Neural progenitor cell (in vitro differentiated cells): ENCODE results near the gene PRR19. TPM values are rescaled to one million over a fixed set of nuclear protein-coding genes. Genes with fewer than 3 reads are reported as not detected.

ENCODE experiments used
- DNase-seq: peaks from one replicate; pipeline ENCODE4 v3.0.0-alpha.2; 2016; ENCODE audit warnings: low spot score
- H2AFZ ChIP-seq: fragments of 200-600 bp; sonication (generic); replicated peaks from 2 replicates; pipeline ENCODE4 v1.6.1; 2016; ENCODE audit warnings: antibody characterized with exemption
- H3F3A ChIP-seq: fragments of 200-600 bp; sonication (generic); 2 replicates; pipeline ENCODE4 v1.6.1; 2016; ENCODE audit warnings: antibody characterized with exemption, low read depth
- H3K27ac ChIP-seq: fragments of 200-600 bp; sonication (generic); 2 replicates; pipeline ENCODE4 v1.5.1; 2016; ENCODE audit warnings: mild to moderate bottlenecking
- H3K27me3 ChIP-seq: fragments of 200-600 bp; sonication (generic); 2 replicates; pipeline ENCODE4 v1.6.1; 2016; ENCODE audit warnings: mild to moderate bottlenecking, moderate library complexity
- H3K36me3 ChIP-seq: fragments of 200-600 bp; sonication (generic); 2 replicates; pipeline ENCODE4 v1.5.1; 2016
- H3K4me1 ChIP-seq: fragments of 200-600 bp; sonication (generic); 2 replicates; pipeline ENCODE4 v1.6.1; 2016; ENCODE audit warnings: mixed run types
- H3K4me2 ChIP-seq: fragments of 200-600 bp; sonication (generic); 2 replicates; pipeline ENCODE4 v1.6.1; 2016
- H3K4me3 ChIP-seq: fragments of 200-600 bp; sonication (generic); 2 replicates; pipeline ENCODE4 v1.5.1; 2016
- H3K79me2 ChIP-seq: fragments of 200-600 bp; sonication (generic); 2 replicates; pipeline ENCODE4 v1.6.1; 2016; ENCODE audit warnings: low read depth
- H3K9ac ChIP-seq: fragments of 200-600 bp; sonication (generic); 2 replicates; pipeline ENCODE4 v1.6.1; 2016
- H3K9me3 ChIP-seq: fragments of 200-600 bp; sonication (generic); 2 replicates; pipeline ENCODE4 v1.5.1; 2016; ENCODE audit warnings: low read depth
- H4K20me1 ChIP-seq: fragments of 200-600 bp; sonication (generic); 2 replicates; pipeline ENCODE4 v1.6.1; 2016; ENCODE audit warnings: low read depth
- H3K27ac Mint-ChIP-seq: 3 replicates; pipeline ENCODE4 v1.8.0; 2021; ENCODE audit warnings: mixed read lengths
- H3K27me3 Mint-ChIP-seq: 2 replicates; pipeline ENCODE4 v1.8.0; 2022; ENCODE audit warnings: low read depth, mild to moderate bottlenecking, inconsistent platforms, moderate library complexity, mixed read lengths; ENCODE audit not compliant: insufficient read depth
- H3K36me3 Mint-ChIP-seq: 3 replicates; pipeline ENCODE4 v1.8.0; 2021; ENCODE audit warnings: mixed read lengths
- H3K4me1 Mint-ChIP-seq: 3 replicates; pipeline ENCODE4 v1.8.0; 2021; ENCODE audit warnings: mixed read lengths
- H3K4me3 Mint-ChIP-seq: 3 replicates; pipeline ENCODE4 v1.8.0; 2021; ENCODE audit warnings: mild to moderate bottlenecking, moderate library complexity, mixed read lengths
- H3K9me3 Mint-ChIP-seq: 3 replicates; pipeline ENCODE4 v1.8.0; 2020; ENCODE audit warnings: mixed read lengths
- CTCF ChIP-seq: fragments of 200-600 bp; sonication (generic); IDR thresholded peaks from 2 replicates; pipeline ENCODE4 v1.5.1; 2017; ENCODE audit warnings: antibody characterized with exemption, mild to moderate bottlenecking
- EZH2 ChIP-seq: fragments of 200-600 bp; sonication (generic); IDR thresholded peaks from 2 replicates; pipeline ENCODE4 v1.6.1; 2017; ENCODE audit warnings: antibody characterized with exemption, mild to moderate bottlenecking, moderate library complexity
- EZH2phosphoT487 ChIP-seq: fragments of 200-600 bp; sonication (generic); IDR thresholded peaks from 2 replicates; pipeline ENCODE4 v1.6.1; 2017; ENCODE audit warnings: antibody characterized with exemption
- total RNA-seq: library from RNA; depleted of rRNA; stranded (reverse); fragments of >200 nt; gene quantifications from 2 replicates; pipeline ENCODE4 v1.2.3, GENCODE V29; 2015; ENCODE audit warnings: low replicate concordance

Gene PRR19
- total RNA-seq, 1 donor from 2014 or later, result 1.0 TPM

- no peak overlapping the region for H3K27ac ChIP-seq
- no peak overlapping the region for H3K4me3 ChIP-seq
- H3K27me3 Mint-ChIP-seq, result peaks cover 10% of the 10 kb centered on the region
These were observed 23.3 kb upstream of the PRR19 start for GRCh38 chr19:42278452-42279154.

DNA sequence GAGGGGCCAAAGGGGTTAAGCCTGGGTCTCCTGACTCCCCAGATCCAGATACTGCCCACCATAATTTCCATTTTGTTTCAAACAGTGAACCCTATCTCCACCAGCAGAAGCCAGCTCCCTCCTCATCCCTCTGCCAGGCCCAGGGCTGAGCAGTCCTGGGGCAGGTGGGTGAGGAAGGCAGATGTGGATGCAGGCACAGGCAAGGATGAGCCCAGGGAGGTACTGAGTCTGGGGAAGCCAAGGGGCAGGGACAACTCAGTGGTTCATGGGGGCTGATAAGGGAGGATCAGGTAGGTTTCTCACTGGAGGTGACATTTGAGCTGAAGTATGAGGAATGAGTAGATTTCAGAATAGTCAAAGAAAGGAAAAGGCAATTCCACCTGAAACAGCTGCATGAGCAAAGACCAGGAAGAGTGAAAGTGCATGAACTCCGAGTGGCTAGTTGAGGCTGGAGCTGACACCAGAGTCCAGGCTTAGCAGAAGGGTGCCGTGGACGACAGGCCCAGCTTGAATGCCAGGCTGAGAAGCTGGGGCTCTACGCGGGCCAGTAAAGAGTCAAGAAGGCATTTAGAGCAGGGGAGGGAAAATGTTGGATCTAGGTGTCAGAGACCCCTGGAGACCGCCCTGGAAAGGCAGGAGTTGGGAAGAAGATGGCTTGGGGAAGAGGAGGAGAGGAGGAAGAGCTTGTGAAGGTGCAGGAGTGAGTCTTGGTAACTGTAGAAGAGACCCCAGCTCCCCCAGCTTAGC, 22.6 kb upstream of the PRR19 start:
- no peak for DNase-seq
- Histone ChIP-seq H3K27me3 (no peaks in the 10 kb centered on the region), H3K9ac (peak overlapping the region; percentile 51), H3K4me2 (peak overlapping the region; percentile 87), H4K20me1 (peaks cover 8% of the 10 kb centered on the region), H3K79me2 (peaks cover 9% of the 10 kb centered on the region), H3K36me3 (no peaks in the 10 kb centered on the region), H3F3A (peaks cover 47% of the 10 kb centered on the region), H3K27ac (peak overlapping the region; percentile 47), H2AFZ (peak overlapping the region; percentile 59), H3K4me1 (peaks cover 37% of the 10 kb centered on the region), H3K9me3 (no peaks in the 10 kb centered on the region), H3K4me3 (peak overlapping the region; percentile 91)
- peaks cover 8% of the 10 kb centered on the region for H3K36me3 Mint-ChIP-seq
- no peaks in the 10 kb centered on the region for H3K9me3 Mint-ChIP-seq
- H3K4me1 Mint-ChIP-seq, result peaks cover 39% of the 10 kb centered on the region
- TF ChIP-seq EZH2 (no peak), EZH2phosphoT487 (no peak), CTCF (no peak)
- H3K27ac Mint-ChIP-seq, result peak overlapping the region; percentile 82
- peaks cover 10% of the 10 kb centered on the region for H3K27me3 Mint-ChIP-seq
- peak overlapping the region; percentile 90 for H3K4me3 Mint-ChIP-seq

More at GRCh38 chr19:42278452-42279154, 23.3 kb upstream of the PRR19 start:
- H3K4me1 Mint-ChIP-seq, result peaks cover 39% of the 10 kb centered on the region
- no peak overlapping the region for H3K4me2 ChIP-seq
- H3K36me3 ChIP-seq, result no peaks in the 10 kb centered on the region
- H3K4me3 Mint-ChIP-seq, result peak overlapping the region; percentile 90
- TF ChIP-seq EZH2phosphoT487 (no peak), CTCF (no peak), EZH2 (no peak)
- H3K36me3 Mint-ChIP-seq, result peaks cover 8% of the 10 kb centered on the region
- H3K4me1 ChIP-seq, result peaks cover 37% of the 10 kb centered on the region
- no peak overlapping the region for H2AFZ ChIP-seq
- peaks cover 8% of the 10 kb centered on the region for H4K20me1 ChIP-seq
- H3K9me3 Mint-ChIP-seq, result no peaks in the 10 kb centered on the region
- no peak for DNase-seq
- H3K9me3 ChIP-seq, result no peaks in the 10 kb centered on the region
- peak overlapping the region; percentile 82 for H3K27ac Mint-ChIP-seq
- H3F3A ChIP-seq, result peaks cover 47% of the 10 kb centered on the region
- peaks cover 9% of the 10 kb centered on the region for H3K79me2 ChIP-seq
- no peaks in the 10 kb centered on the region for H3K27me3 ChIP-seq
- H3K9ac ChIP-seq, result no peak overlapping the region

DNA sequence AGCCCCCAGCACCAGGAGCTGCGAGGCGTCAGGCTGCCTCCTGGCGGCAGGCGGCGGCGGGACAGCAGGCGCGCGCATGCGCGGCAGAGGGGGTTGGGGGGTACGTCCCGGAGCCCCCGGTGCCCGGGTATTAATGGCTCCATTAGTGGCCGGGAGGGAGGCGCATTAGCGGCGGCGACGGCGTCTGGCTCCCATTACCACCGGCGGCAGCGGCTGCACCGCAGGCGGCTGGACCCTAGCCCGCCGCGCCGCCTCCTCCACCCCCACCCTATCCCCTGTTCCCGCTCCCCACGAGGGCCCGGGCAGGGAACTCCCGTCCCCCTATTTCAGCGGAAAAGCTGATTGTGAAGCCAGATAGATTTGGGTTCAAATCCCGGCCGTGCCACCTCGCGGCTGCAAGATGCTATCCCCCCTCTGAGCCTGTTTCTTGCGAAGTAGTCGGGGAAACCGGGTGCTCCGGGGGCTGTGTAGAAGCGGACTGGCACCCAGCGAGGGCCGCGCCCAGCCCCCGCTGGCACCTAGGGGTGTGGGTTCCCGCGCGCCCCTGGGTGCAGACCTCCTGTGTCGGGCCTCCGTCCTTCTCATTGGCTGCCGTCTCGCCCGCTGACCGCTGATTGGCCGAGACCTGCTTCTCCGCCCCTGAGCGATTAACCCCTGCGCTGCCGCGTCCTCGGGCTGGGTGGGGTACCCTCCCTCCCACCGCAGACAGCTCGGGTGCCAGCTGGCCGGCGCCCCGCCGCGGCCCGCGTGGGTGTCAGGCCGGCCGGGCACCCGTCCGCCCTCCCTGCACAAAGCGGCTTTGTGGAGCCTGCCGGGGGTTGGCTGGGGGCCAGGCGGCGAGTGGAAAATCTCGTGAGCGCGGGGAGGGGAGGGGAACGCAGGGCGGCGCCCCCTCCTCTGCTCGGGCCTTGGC, 21.8 kb upstream of the PRR19 start:
- peaks cover 38% of the 10 kb centered on the region for H3K4me1 ChIP-seq

More for the DNA sequence above, 21.8 kb upstream of the PRR19 start:
- peak; percentile 94 for DNase-seq
- Histone ChIP-seq H4K20me1 (peaks cover 15% of the 10 kb centered on the region), H3K36me3 (no peaks in the 10 kb centered on the region), H3K27me3 (no peaks in the 10 kb centered on the region), H3K79me2 (peaks cover 16% of the 10 kb centered on the region), H3K9ac (no peak overlapping the region), H3K27ac (no peak overlapping the region), H3K9me3 (no peaks in the 10 kb centered on the region), H2AFZ (peak overlapping the region; percentile 67), H3F3A (peaks cover 53% of the 10 kb centered on the region), H3K4me3 (peak overlapping the region; percentile 91), H3K4me2 (peak overlapping the region; percentile 87)
- H3K4me1 Mint-ChIP-seq, result peaks cover 39% of the 10 kb centered on the region
- H3K27me3 Mint-ChIP-seq, result peaks cover 14% of the 10 kb centered on the region
- peak overlapping the region; percentile 90 for H3K4me3 Mint-ChIP-seq
- H3K36me3 Mint-ChIP-seq, result peaks cover 3% of the 10 kb centered on the region
- no peaks in the 10 kb centered on the region for H3K9me3 Mint-ChIP-seq
- H3K27ac Mint-ChIP-seq, result no peak overlapping the region
- peak; percentile 80 for TF ChIP-seq CTCF
- no peak for TF ChIP-seq EZH2
- TF ChIP-seq EZH2phosphoT487, result no peak
